K562 (cell line): ENCODE results near the gene ZNF474. TPM values are rescaled to one million over a fixed set of nuclear protein-coding genes. Genes with fewer than 3 reads are reported as not detected.

Experiments
- ATAC-seq: fragments of 200-7000 bp; cut with Tn5 transposase; 3 replicates; pipeline ENCODE4 v1.9.1; 2020; ENCODE audit warnings: moderate library complexity
- BruUV-seq: library from RNA; stranded (reverse); fragments of 400-500 nt; replicated peaks from 2 replicates; lab custom pipeline; 2021; lab: Mats Ljungman, UMichigan
- CTCF ChIA-PET: fragments of 300-600 bp; formaldehyde crosslinking; extraction: SDS; loops from one replicate; lab custom pipeline; 2021; ENCODE audit warnings: low intra/inter-chr PET ratio; lab: Yijun Ruan, JAX
- POLR2A ChIA-PET: fragments of 300-600, 350-650 bp; sonication (Branson Sonifier 250); formaldehyde crosslinking; extraction: SDS; loops from one replicate; lab custom pipeline; 2021; ENCODE audit warnings: antibody characterized with exemption, inconsistent platforms; lab: Yijun Ruan, JAX
- DNase-seq, 4 experiments: peaks; one replicate each; pipeline versions ENCODE4 v3.0.0 to v3.0.0-alpha.2; 2011 to 2018; ENCODE audit warnings: low spot score in 3 of 4, mixed read lengths in 3 of 4; ENCODE audit errors: extremely low read depth in 1 of 4
- FAIRE-seq: peaks from 2 replicates; lab custom pipeline; 2011; peaks lifted over from hg19 to GRCh38; lab: Jason Lieb, UNC
- H2AFZ ChIP-seq: 2 replicates; pipeline ENCODE4 v1.6.0; 2011; ENCODE audit warnings: low read depth, low read length, control low read depth, inconsistent platforms
- H3K27ac ChIP-seq: fragments of 200-600 bp; 3 replicates; pipeline ENCODE4 v1.8.0; 2011; ENCODE audit warnings: low read depth, mild to moderate bottlenecking, control low read depth, inconsistent platforms, low read length, moderate library complexity, mixed read lengths; ENCODE audit errors: extremely low read depth
- H3K27me3 ChIP-seq, 2 experiments: fragments of 300-600 bp in 1 of 2; 2 replicates in 1 of 2; 3 replicates in 1 of 2; pipeline versions ENCODE4 v1.6.0 to v1.8.0; 2011; ENCODE audit warnings: inconsistent platforms in 2 of 2, low read length in 2 of 2, mild to moderate bottlenecking in 1 of 2, mixed read lengths in 1 of 2, moderate library complexity in 1 of 2; ENCODE audit not compliant: control insufficient read depth in 2 of 2, insufficient read depth in 2 of 2
- H3K36me3 ChIP-seq: fragments of 300-600 bp; 3 replicates; pipeline ENCODE4 v1.8.0; 2011; ENCODE audit warnings: mild to moderate bottlenecking, low read length, inconsistent platforms; ENCODE audit not compliant: control insufficient read depth, insufficient read depth
- H3K4me1 ChIP-seq, 2 experiments: fragments of 200-600 bp in 1 of 2; replicated peaks in 1 of 2; 2 replicates in 1 of 2; 3 replicates in 1 of 2; pipeline versions ENCODE4 v1.5.1 to v1.8.0; 2011; ENCODE audit warnings: inconsistent platforms in 2 of 2, low read length in 2 of 2, mild to moderate bottlenecking in 1 of 2, mixed read lengths in 1 of 2, moderate library complexity in 1 of 2; ENCODE audit not compliant: control insufficient read depth in 2 of 2, insufficient read depth in 2 of 2
- H3K4me2 ChIP-seq: 2 replicates; pipeline ENCODE4 v1.6.1; 2011; ENCODE audit warnings: low read length, control low read depth, inconsistent platforms, mixed read lengths; ENCODE audit not compliant: insufficient read depth
- H3K4me3 ChIP-seq: fragments of 200-600 bp; sonication (generic), shearing (Covaris generic); 2 replicates; pipeline ENCODE4 v1.5.1; 2016; ENCODE audit warnings: control low read depth, inconsistent platforms
- H3K79me2 ChIP-seq: fragments of 200-600 bp; 3 replicates; pipeline ENCODE4 v1.8.0; 2011; ENCODE audit warnings: low read length, inconsistent platforms; ENCODE audit not compliant: control insufficient read depth, insufficient read depth
- H3K9ac ChIP-seq, 2 experiments: 2 replicates each; pipeline versions ENCODE4 v1.6.0 to v1.6.1; 2011; ENCODE audit warnings: low read depth in 2 of 2, low read length in 2 of 2, control low read depth in 1 of 2, inconsistent platforms in 1 of 2, mild to moderate bottlenecking in 1 of 2, mixed read lengths in 1 of 2; ENCODE audit not compliant: insufficient read depth in 1 of 2
- H3K9me1 ChIP-seq: one replicate; pipeline ENCODE4 v1.6.0; 2011; ENCODE audit warnings: inconsistent platforms, mild to moderate bottlenecking, low read length, moderate library complexity; ENCODE audit not compliant: control insufficient read depth, insufficient read depth
- H3K9me3 ChIP-seq: replicated peaks from 2 replicates; pipeline ENCODE4 v1.5.1; 2011; ENCODE audit warnings: low read depth, low read length, inconsistent platforms; ENCODE audit not compliant: control insufficient read depth, insufficient read depth
- H4K20me1 ChIP-seq: replicated peaks from 2 replicates; pipeline ENCODE4 v1.6.1; 2011; ENCODE audit warnings: low read length, inconsistent platforms, mixed read lengths; ENCODE audit not compliant: control insufficient read depth, insufficient read depth
- C11orf30 ChIP-seq: fragments of 450-650 bp; IDR thresholded peaks from 2 replicates; pipeline ENCODE4 v1.6.1; 2016; ENCODE audit warnings: low read depth, mild to moderate bottlenecking
- LEF1 ChIP-seq: fragments of 450-650 bp; IDR thresholded peaks from 2 replicates; pipeline ENCODE4 v1.6.1; 2016; ENCODE audit warnings: mild to moderate bottlenecking
- MAFF ChIP-seq: IDR thresholded peaks from 2 replicates; pipeline ENCODE4 v1.6.1; 2012; ENCODE audit warnings: low read length, improper control_type of control experiment
- MAFG ChIP-seq: fragments of 450-650 bp; conservative IDR thresholded peaks from 2 replicates; pipeline ENCODE4 v1.6.1; 2016; ENCODE audit warnings: missing genetic modification characterization, missing compliant biosample characterization
- MAFK ChIP-seq: IDR thresholded peaks from 2 replicates; pipeline ENCODE4 v1.6.1; 2011; ENCODE audit warnings: low read length, improper control_type of control experiment
- SPI1 ChIP-seq: IDR thresholded peaks from 2 replicates; pipeline ENCODE4 v1.6.1; 2011; ENCODE audit warnings: low read depth, low read length, control low read depth, borderline replicate concordance
- TAF7 ChIP-seq: fragments of 450-650 bp; IDR thresholded peaks from 2 replicates; pipeline ENCODE4 v1.6.1; 2016; ENCODE audit warnings: missing genetic modification characterization, missing compliant biosample characterization
- ZNF316 ChIP-seq: fragments of 450-650 bp; IDR thresholded peaks from 2 replicates; pipeline ENCODE4 v1.6.1; 2016
- ZNF395 ChIP-seq: fragments of 200-800 bp; sonication (Bioruptor generic); IDR thresholded peaks from 2 replicates; pipeline ENCODE4 v1.6.1; 2017; ENCODE audit warnings: missing genetic modification characterization, missing compliant biosample characterization
- WGBS: fragments of 100-300 bp; shearing (Covaris generic); methylation state at CpG from one replicate; pipeline ENCODE4 v1.1.6; 2016; ENCODE audit warnings: low coverage, mixed read lengths; ENCODE audit not compliant: insufficient coverage; ENCODE audit errors: missing lambda C conversion rate; 5-methylcytosine and 5-hydroxymethylcytosine counted together
- in situ Hi-C: fragments of 300-500 bp; cut with MboI; formaldehyde crosslinking; loops from 4 replicates; pipeline ENCODE4 v1.15.0; 2018; ENCODE audit warnings: inconsistent platforms, mixed read lengths
- intact Hi-C: fragments of 100-400 bp; cut with micrococcal nuclease; formaldehyde crosslinking; loops from 2 replicates; pipeline ENCODE4 v1.14.2; 2022
- polyA plus RNA-seq, 8 experiments: library from polyadenylated mRNA; depleted of rRNA in 4 of 8; stranded (reverse) in 5 of 8; unstranded in 3 of 8; fragments of >200 nt; fragmentation: Nextera tagmentation in 2 of 8; fragmentation: Illumina TruSeq in 1 of 8; extraction: Ambion mirVana in 2 of 8; extraction: Trizol in 1 of 8; gene quantifications; 2 replicates each; pipeline versions ENCODE4 v1.2.1 to v1.2.3, GENCODE V29; 2011 to 2014; ENCODE audit warnings: inconsistent platforms in 1 of 8, missing spikeins in 1 of 8
- total RNA-seq, 7 experiments: library from RNA; depleted of rRNA in 6 of 7; stranded (reverse); fragments of >200 nt in 6 of 7; fragmentation: Illumina TruSeq in 2 of 7; extraction: Trizol in 2 of 7; gene quantifications; 2 replicates each; pipeline versions ENCODE4 v1.2.1 to v1.2.3, GENCODE V29; 2011 to 2021; ENCODE audit warnings: low replicate concordance in 1 of 7
- TF ChIP-seq, protein P1 (sequence below): fragments of 250-450 bp; sonication (Bioruptor Pico); IDR thresholded peaks from 2 replicates; pipeline ENCODE4 v1.8.0; 2022; ENCODE audit warnings: inconsistent platforms, mild to moderate bottlenecking, moderate library complexity, borderline replicate concordance

ZNF474 gene
- total and polyA plus RNA-seq, 9 of the 15 experiments (the other 6 are each of a cell fraction or from before 2014, with no cell fraction given), result 0.16 to 0.62 (median 0.39) TPM

DNA sequence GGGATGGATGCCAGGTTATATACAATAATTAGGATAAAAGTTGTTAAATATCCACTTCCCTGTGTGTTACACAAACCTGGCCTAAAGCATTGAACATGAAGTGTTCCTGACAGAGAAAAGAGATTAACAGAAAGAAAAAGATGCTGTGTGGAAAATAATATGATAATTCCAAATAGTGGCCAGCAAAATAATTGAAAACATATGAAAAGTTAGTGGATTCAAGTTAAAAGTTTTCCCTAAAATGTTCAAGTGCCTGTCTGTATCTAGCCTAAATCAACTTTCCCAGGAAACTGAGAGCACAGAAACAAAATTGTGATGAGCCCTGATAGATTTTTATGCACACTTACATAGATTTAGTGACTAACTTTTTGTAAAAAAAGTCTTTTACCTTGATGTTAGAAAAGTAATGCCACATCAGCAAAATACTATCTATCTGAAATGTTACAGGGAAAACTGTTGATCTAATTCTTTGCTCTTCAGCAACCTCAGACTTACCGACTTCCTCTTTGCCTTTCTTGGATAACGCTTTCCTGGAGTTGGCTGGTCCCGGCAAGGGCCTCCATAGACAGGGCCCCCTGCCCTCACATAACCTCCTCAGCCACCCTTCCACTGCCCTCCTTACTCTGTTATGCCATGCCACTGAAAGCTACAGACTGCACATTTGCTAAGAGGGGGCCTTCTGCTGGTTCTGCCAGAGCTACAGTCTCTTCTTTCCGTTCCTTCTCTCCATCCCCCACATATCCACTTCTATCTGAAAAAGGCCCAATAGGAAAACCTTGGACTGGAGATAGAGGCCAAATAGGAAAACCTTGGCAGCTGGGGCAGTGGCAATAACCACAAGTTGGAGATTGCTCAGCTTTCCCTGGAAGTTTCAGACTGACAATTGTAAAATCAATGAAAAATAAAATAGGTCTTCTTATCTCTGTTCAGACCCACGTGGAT is 44.4 kb downstream of the ZNF474 start:
- POLR2A ChIA-PET, result no interaction called here

More for the DNA sequence above, 44.4 kb downstream of the ZNF474 start:
- Histone ChIP-seq H3K4me1 (peaks cover 4 to 10% of the 10 kb centered on the region in 2 experiments; a peak in 3 of 5 replicates), H3K9me3 (no peaks in the 10 kb centered on the region), H3K79me2 (no peaks in the 10 kb centered on the region), H3K27ac (no peak overlapping the region), H3K36me3 (no peaks in the 10 kb centered on the region), H3K4me2 (peak overlapping the region; percentile 26; the same call in 1 of the 2 replicates), H3K27me3 (no peaks in the 10 kb centered on the region; a peak in 1 of 5 replicates), H3K9ac (no peak overlapping the region), H4K20me1 (no peaks in the 10 kb centered on the region), H3K9me1 (no peaks in the 10 kb centered on the region), H3K4me3 (no peak overlapping the region), H2AFZ (peak overlapping the region; percentile 70)
- in situ Hi-C loops (no loop called here), intact Hi-C loops (loop anchor here (5.0 kb wide), 1 partner anchor 211 kb away; the partner anchor contains the start of gene SRFBP1)
- no TSS peak for BruUV-seq
- 11% methylated on average over 5 of the region's 5 CpGs for WGBS
- FAIRE-seq (no peak), ATAC-seq (peak; percentile 45; the same call in 2 of the 3 replicates), DNase-seq (no peak)
- peak; percentile 88 for TF ChIP-seq MAFG (tag)
- TF ChIP-seq LEF1, result no peak
- TF ChIP-seq TAF7 (tag), result no peak
- peak; percentile 96 for TF ChIP-seq ZNF316
- peak; percentile 83 for TF ChIP-seq SPI1
- TF ChIP-seq MAFK, result peak; percentile 89
- TF ChIP-seq MAFF, result peak; percentile 92
- no peak for TF ChIP-seq ZNF395 (CRISPR knock-in tag)
- TF ChIP-seq, protein P1, sequence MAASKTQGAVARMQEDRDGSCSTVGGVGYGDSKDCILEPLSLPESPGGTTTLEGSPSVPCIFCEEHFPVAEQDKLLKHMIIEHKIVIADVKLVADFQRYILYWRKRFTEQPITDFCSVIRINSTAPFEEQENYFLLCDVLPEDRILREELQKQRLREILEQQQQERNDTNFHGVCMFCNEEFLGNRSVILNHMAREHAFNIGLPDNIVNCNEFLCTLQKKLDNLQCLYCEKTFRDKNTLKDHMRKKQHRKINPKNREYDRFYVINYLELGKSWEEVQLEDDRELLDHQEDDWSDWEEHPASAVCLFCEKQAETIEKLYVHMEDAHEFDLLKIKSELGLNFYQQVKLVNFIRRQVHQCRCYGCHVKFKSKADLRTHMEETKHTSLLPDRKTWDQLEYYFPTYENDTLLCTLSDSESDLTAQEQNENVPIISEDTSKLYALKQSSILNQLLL (CRISPR knock-in tag), result no peak
- TF ChIP-seq C11orf30, result peak; percentile 89
- CTCF ChIA-PET, result no interaction called here
